Inflammatory macrophage treated with lipopolysaccharide for 4 hours (primary cell): ENCODE measurements around the gene NEIL3.
"Not testable (repeated sequence)": the region's sequence is repeated elsewhere in the genome, so short reads cannot be mapped to it uniquely, and the experiment has no call there.

Experiments
- DNase-seq: peaks from one replicate; pipeline ENCODE4 v3.0.0-alpha.2; 2020

Gene NEIL3

DNA sequence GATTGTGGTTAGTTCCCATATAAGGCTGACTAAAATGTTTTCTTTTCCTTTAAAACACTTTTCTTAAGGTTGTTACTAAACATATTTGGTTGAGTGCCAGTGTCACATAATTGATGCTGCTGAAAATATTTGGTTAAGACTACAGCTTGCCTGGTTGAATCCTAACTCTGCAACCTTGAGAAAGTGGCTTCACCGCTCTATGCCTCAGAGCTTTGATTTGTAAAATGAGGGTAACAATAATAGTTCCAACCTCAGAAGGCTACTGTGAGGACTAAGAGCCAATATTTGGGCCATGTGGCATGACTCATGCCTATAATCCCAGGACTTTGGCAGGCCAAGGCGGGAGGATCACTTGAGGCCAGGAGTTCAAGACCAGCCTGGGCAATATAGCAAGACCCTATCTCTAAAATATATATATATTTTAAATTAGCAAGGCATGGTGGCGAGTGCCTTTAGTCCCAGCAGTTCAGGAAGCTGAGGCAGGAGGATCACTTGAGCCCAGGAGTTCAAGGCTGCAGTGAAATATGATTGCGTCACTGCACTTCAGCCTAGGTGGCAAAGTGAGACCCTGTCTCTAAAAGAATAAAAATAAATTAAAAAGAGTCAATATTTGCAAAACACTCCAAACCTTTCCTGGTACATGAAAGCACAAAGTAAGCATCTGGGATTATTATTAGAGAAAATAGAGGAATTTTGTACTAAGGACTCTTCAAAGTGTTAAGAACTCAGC, 7.1 kb upstream of the NEIL3 start:
- DNase-seq: no peak

DNA sequence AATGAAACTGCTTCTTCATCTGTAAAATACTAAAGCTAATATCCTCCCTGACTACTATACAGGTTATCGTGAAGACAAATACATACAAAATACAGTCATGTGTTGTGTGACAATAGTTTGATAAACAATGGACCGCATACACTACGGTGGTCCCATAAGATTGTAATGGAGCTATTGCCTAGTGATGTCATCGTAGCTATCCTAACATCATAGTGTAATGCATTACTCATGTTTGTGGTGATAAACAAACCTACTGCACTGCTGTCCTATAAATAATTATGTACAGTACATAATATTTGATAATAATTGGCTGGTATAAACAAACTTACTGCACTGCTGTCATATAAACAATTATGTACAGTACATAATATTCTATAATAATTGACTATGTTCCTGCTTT, 5.6 kb upstream of the NEIL3 start:
- no peak for DNase-seq

DNA sequence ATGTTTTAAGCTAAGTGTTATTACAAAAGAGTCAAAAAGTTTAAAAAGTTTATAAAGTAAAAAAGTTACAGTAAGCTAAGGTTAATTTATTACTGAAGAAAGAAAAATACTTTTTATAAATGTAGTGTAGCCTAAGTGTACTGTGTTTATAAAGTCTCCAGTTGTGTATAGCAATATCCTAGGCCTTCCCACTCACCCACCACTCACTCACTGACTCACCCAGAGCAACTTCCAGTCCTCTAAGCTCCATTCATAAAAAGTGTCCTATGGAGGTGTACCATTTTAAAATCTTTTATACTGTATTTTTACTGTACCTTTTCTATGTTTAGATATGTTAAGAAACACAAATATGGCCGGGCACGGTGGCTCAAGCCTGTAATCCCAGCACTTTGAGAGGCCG, 4.8 kb upstream of the NEIL3 start:
- not testable (repeated sequence) for DNase-seq

DNA sequence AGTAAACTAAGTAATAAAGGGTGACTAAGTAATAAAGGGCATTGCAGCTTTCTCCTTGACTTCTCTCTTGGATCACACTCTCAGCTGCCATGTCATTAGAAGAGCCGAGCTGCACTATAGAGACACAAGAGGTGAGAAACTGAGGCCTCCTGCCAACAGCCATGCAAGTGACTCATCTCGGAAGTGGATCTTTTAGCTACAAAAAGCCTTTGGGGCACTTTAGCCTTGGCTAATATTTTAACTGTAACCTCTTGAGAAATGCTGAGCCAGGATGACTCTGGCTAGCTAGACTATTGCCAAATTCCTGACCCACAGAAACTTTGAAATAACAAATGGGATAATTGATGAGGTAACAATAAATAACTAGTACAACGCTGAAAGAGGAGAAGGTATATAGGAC, 1.5 kb upstream of the NEIL3 start:
- DNase-seq: peak; percentile 81

DNA sequence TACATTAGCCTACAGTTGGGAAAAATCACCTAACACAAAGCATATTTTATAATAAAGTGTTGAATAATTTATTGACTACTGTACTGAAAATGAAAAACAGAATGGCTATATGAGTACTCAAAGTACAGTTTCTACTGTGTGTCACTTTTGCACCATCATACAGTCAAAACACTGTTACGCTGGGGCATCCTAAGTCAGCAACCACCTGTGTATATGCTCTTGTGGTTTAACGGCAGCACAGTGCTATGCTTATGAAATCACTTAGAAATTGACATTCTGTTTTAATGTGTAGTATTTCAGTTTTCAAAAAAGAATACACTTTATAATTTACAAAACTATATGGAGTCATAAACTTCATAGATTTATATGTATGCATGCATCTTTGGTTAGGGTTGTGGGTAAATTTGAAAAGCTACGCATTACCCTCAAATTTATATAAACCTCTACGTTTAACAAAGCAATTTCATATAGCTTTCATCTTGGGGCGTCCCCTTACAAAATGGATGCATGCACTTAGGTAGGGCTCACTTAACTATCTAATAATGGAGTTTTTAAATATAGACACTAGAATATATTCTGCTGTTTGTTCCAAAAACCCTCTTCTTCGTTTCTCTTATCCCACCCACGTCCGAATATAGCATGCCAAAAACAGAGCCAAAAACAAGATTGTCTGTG, 690 bp upstream of the NEIL3 start:
- DNase-seq: no peak

DNA sequence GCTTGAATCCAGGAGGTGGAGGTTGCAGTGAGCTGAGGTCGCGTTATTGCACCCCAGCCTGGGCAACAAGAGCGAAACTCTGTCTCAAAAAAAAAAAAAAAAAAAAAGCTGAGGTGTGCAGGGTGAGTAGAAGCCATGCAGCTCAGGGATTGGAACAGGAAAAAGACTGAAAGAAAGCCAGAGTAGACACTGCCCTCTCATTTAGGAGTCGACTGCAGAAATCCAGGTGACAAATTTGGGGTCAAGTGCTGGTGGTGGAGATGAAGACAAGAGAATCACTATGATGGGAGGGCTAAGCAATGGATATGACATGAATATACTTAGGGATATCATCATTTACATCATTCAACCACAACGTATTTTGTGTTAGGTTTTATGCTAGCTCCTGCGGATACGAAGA, 1.9 kb downstream of the NEIL3 start:
- DNase-seq: no peak

DNA sequence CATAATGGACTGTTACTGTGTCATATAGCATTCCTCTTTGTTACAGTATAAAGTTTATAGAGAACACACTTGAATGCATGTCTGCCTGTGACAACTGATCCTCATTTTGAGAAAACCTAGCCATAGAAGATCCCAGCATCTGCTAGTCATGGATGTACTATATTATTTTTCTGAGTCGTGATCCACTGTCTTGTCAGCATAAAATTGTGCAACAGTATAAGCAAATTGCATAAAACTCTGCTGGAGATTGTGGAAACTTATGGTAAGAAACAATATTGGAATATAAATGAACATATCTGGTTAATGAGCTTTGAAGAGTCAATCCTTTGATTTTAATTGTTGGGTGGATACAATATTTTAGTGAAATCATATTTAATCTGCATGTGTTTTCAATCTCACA, 3.6 kb downstream of the NEIL3 start:
- peak; percentile 11 for DNase-seq

DNA sequence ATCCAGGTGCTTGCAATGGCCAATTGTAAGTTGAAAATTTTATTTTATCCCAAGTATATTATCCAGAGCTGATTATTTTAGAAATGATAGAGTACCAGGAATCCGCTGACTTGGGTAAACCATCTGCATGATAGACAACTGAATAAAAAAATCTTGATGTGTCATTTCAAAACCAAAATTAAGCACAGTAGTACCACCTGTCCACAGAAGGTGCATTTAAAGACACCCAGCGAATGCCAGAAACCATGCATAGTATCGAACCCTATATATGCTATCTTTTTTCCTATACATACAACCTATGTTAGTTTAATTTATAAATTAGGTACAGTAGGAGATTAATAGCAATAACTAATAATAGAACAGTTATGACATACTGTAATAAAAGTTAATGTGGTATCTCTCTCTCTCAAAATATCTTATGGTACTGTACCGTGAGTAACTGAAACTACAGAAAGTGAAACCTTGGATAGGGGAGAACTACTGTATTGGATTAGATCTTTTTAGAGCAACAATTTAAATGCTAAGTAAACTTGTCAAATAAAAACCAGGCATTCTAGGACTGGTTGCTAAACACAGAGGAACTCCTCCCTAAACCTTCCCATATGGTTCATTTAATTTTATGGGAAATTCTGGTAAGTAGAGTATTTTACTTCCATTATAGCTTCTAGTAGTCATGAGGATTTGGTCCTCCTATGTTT, 6.2 kb downstream of the NEIL3 start:
- DNase-seq: peak; percentile 18

DNA sequence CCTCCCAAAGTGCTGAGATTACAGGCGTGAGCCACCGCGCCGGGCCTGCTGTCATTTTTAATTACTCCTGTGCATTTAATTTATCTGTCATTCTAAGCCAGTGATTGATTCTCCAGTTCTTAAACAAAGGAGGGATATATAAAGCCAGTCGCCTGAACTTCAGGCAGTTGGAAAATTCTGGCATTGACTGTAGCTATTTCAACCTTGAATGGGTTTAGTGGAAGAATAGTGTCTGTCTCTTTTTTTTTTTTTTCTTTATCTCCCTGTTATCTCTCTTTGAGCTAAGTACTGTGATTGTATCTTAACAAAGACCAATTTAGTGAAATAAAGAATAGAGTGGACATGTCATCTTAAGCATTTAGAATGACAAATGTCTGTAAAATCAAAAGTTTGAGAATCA, 11.0 kb downstream of the NEIL3 start:
- DNase-seq: no peak

DNA sequence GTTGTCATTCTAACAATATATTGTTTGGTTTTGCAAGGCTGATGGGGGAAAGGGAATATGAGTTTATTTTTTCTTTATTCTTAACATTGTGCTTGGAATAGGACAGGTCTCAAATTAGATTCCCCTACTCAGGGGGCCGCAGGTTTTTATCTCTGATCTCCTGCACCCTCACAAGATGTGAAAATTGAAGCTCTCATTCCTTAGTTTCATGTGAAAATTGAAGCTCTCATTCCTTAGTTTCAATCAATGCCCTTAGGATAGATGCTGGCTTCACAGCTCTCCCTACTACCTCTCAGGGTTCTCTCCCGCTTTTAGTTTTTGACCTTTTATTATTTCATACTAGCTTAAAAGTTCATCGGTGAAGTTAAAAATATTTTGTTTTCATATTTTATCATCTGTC, 12.0 kb downstream of the NEIL3 start:
- DNase-seq: no peak

DNA sequence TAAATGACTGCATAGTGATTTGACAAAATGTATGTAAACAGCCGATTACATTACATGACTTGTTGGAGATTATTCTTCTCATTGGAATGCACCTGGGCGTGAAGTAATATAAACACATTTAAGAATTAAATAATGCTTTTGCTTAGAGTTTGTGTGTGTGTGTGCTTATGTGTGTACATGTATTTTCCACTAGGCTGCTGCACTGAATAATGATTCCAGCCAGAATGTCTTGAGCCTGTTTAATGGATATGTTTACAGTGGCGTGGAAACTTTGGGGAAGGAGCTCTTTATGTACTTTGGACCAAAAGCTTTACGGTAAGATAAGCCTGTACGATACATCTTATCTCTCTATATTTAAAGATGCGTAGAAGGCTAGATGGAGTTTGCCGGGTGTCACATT, 12.6 kb downstream of the NEIL3 start:
- no peak for DNase-seq

DNA sequence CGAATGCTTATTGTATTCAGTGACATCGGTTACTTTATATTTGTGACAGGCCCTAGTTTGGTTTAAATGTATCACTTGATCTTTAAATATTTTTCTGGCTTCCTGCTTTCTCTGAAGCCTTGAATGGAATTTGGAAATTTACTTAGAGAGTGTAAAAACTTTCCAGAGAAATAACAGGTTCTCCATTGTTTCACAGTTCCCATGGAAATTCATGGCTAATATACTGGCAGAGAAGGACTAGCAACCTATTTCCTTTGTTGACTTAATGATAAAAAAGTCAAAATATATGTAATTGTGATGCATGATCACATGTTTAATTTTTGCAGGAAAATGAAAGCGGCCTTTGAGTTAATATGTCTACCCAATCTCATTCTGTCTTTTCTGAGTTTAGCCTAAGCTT, 13.2 kb downstream of the NEIL3 start:
- no peak for DNase-seq

DNA sequence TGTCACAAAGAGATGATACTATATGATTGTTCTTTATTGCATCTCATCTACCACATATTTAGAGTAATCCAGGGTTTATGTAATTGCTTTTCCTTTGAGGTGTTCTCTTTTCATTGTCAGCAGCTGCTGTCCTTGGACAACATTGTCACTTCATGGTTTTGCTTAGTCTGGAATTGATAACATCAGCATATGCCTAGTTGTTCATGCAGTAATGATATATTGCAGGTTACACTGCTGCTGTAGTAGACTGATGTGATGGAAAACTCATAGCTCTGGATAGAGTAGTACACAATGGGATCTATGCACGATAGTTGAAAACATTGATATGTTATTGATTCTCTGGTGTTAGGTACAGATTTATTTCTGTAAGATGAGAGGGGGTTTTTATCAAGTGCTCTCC, 13.7 kb downstream of the NEIL3 start:
- no peak for DNase-seq

DNA sequence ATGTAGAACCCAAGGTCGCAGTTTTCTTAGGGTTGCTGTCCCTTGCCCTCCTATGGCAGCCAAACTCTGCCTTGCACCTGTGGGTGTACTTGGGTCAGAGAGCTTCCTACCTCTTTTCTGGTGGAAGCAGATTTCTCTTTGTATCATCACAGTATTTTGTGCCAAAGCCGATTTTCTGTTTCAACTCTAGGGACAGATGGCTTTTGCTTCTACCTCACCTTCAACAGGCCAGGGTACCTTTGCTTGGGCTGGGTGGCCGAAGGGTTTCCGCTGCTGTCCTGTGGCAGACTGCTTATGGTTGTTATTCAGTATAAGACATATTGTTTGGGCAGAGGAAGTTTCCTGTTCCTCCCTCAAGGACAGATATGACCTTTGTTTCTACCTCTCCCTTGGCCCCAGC, 22.4 kb downstream of the NEIL3 start:
- DNase-seq: no peak

DNA sequence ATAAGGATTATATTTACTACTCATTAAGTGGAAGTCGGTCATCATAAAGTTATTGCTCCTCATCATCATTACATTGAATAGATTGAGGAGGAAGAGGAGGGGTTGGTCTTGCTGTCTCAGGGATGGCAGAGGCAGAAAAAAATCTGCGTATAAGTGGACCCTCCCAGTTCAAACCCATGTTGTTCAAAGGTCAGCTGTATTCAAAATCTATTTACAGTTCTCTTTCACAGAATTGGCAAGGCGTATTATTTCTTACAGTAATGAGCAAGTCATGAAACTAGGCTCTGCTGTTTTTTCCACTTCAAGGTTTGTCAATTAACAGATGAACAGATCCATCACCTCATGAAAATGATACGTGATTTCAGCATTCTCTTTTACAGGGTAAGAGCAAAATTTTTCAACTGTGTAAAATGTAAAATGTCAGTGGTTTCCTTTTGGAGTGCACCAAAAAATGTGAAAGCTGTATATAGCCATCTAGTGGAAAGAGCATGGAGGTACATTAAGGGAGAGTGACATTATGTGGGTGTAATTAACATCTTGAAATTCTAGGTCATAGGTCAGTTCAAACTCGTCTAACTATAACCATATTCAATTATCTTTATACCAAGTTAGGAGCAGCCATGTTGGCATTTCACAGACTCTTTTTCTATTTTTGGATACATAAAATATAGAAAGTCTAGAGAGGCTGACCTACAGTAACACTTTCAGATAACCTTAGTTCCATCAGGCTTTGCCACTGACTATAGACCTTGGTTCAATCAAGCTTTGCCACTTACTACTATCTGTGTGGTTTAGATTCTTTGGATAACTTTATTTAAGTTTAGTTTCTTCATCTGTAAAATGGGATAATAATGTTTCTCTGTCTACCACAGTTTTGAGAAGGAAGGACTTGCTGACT, 30.1 kb downstream of the NEIL3 start:
- DNase-seq: peak; percentile 50

DNA sequence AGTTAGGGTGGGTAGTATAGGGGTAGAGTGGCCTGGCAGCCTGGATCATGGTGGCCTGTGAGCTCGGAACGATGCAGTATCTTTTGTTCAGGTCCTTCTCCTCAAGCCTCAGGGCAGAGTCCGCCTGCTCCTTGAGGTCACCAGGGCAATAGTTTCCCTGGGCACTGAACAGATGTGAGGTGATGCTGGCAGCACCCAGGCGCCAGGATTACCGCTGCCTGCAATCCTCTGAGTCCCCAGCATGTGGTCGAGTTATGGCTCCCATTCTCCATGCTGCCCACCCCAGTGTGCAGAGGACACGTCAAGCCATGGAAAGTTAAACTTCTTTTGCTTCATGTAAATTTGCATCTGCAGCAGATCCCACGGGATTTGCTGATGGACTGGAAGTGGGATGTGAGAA, 38.7 kb downstream of the NEIL3 start:
- no peak for DNase-seq

DNA sequence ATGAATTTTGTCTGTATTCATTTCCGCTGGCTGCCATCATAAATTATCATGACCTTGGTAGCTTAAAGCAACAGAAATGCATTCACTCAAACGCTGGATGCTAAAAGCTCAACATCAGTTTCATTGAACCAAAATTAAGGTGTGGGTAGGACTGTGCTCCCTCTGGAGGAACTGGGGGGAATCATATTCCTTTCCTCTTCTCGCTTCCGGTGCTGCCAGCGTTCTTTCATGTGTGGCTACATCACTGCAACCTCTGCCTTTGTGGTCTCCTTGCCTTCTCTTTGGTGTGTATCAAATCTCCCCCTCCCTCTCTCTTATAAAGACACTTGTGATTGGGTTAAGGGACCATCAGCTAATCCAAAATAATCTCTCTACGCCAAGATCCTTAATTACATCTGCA, 39.5 kb downstream of the NEIL3 start:
- DNase-seq: no peak

DNA sequence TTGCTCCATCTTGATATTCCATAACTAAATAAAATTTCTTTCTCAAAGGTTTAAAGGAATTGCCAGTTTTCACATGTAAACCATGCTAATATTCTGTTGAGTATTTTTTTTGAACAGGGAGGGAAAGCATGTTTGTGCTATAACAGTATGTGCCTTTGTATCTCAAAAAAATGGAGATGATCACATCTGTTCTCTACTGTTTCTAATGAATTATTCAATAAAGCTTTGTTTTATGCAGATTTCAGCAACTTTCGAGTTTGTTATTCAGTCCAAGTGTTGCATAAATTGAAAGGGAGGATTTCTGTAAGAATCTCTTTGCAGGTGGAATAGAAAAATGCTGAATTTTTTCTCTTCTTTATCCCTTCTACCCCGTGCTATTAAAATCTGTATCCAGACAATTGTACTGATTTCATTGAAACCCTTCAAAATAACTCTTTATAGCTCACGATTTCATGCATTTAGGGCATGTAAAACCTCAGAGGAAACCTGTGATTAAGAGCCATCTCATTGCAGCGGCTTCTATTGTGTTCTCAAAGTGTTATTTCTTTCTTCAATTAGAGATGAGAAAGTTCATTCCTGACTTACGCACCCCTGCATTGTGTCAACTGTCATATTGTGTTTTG, 42.1 kb downstream of the NEIL3 start:
- DNase-seq: no peak

DNA sequence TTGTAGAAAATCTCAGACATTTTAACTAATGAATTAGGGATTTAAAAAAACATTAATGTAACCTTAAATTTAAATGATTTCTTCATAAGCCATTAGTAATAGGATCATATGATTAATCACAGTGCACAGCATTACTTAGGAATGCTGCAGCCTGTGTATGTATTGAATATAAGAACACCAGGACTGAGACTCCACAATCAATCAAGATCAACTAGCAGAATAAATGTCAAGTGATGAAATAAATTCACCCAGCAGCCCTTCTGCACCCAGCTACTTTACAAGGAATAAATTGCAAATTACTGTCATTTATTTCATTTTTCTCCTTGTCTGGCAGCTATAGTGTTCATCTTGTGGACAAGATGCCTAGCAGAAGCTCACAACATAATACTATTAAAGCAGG, 46.5 kb downstream of the NEIL3 start:
- no peak for DNase-seq

DNA sequence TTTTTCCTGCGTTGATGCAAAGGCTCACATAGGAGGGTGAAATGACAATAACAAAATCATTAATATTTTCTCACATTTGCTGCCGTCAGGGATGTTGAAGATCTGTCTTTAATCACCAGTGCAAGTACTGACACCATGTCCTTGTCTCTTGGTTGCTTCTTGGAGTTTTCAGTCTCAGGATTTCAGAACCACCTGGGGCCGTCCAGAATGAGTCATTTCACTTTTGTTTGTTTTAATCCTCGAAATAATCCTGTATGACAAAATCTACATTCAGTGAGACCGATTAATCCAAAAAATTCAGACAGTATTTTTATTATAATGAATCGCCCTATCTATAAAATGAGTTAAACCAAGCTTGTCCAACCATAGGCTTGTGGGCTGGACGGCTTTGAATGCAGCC, 47.2 kb downstream of the NEIL3 start:
- no peak for DNase-seq

DNA sequence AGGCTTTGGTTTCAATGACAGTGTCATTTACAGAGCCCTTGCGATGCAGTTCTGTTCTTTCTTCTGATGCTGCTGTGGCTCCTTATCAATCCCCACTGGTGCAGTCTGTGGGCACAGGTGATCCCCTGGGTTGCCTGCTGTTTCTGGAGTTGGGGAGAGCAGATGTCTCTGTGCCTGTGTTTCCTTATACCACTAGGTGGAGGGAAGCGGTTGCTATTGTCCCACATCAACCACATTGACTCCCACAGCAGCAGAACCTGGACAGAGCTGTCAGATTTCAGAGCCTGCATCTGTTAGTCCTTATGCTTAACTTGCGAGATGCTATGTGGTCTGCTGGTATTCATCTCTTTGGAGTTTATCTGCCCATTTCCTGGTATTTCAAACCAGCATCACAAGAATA, 57.7 kb downstream of the NEIL3 start:
- no peak for DNase-seq

DNA sequence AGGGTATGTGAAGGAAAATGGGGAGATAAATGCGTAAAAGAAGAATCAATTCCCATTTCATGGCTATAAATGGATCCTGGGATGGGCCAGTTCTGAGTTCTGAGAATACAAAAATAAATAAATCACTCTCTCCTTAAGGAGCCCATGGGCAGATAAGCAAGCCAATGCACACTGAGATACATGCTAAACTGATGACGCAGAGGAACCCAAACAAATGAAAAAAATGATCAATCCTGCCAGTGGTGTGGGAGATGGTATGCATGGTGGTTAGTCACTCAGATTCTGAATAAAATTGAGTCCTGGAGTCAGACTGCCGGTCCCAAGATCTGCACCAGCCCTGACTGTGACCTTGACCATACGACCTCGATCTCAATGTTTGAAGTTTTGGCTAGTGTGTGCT, 59.7 kb downstream of the NEIL3 start:
- no peak for DNase-seq

DNA sequence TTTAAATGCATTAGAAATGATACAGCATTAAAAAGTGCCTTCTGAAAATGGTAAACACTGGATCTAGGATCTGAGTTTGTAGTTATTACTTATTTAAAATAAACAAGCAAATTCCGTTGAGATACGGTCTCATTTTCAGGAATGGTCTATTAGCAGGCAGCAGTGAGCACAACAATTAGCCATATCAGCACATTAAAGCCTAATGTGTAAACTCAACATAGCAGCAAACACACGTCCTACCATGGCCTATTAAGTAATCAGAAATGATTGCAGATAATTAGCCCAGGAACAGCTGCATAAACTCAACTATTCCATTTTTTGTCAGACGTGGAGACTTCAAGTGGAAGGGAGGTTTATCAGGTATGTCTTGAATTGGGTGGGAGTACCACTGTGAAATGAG, 61.8 kb downstream of the NEIL3 start:
- no peak for DNase-seq
